Lower lobe of right lung (tissue), 2 donors: ENCODE results near the gene CDC42EP5. TPM values are rescaled to one million over a fixed set of nuclear protein-coding genes. Genes with fewer than 3 reads are reported as not detected.

Experiments used
- ATAC-seq, 2 donors: fragments of 200-7000 bp; cut with Tn5 transposase; one replicate each; pipeline ENCODE4 v1.9.1; 2020 to 2022; ENCODE audit warnings: mild to moderate bottlenecking in 2 of 2, moderate library complexity in 2 of 2
- DNase-seq: peaks from one replicate; pipeline ENCODE4 v3.0.0-alpha.2; 2020
- H3K27ac ChIP-seq: fragments of 200-600 bp; one replicate; pipeline ENCODE4 v1.8.0; 2022
- H3K27me3 ChIP-seq: fragments of 200-600 bp; one replicate; pipeline ENCODE4 v1.8.0; 2022; ENCODE audit warnings: low read depth
- H3K36me3 ChIP-seq: fragments of 200-600 bp; one replicate; pipeline ENCODE4 v1.8.0; 2022; ENCODE audit warnings: mild to moderate bottlenecking
- H3K4me1 ChIP-seq: fragments of 200-600 bp; one replicate; pipeline ENCODE4 v1.8.0; 2022
- H3K4me3 ChIP-seq: fragments of 200-600 bp; one replicate; pipeline ENCODE4 v1.8.0; 2022; ENCODE audit warnings: mild to moderate bottlenecking
- H3K9me3 ChIP-seq: fragments of 200-600 bp; one replicate; pipeline ENCODE4 v1.8.0; 2022
- CTCF ChIP-seq: fragments of 200-600 bp; IDR thresholded peaks from one replicate; pipeline ENCODE4 v1.8.0; 2022; ENCODE audit warnings: antibody characterized with exemption, mild to moderate bottlenecking
- intact Hi-C: fragments of 100-400 bp; cut with DNase I; formaldehyde crosslinking; loops from one replicate; pipeline ENCODE4 v1.11.0; 2022
- total RNA-seq: library from RNA; stranded (reverse); fragmentation: NEBNext Ultra II Directional; extraction: Animal tissue kit (Norgen Biotek cat#: 25700); gene quantifications from one replicate; pipeline ENCODE4 v1.2.1, GENCODE V29; 2021
- donor health status: DM: no; HTN: yes; CAD: no; lungs with severe emphysema.

The CDC42EP5 gene
- total RNA-seq, 1 donor from 2014 or later: 25.5 TPM

GRCh38 chr19:54489766-54490165, 16.7 kb upstream of the CDC42EP5 start:
- Histone ChIP-seq H3K9me3 (no peaks in the 10 kb centered on the region), H3K4me1 (no peaks in the 10 kb centered on the region), H3K27ac (no peak overlapping the region), H3K36me3 (no peaks in the 10 kb centered on the region), H3K27me3 (peaks cover 24% of the 10 kb centered on the region), H3K4me3 (no peak overlapping the region)
- no peak for DNase-seq
- no peak for TF ChIP-seq CTCF
- intact Hi-C loops: no loop called here
- ATAC-seq: no peak

GRCh38 chr19:54489341-54489740, 16.2 kb upstream of the CDC42EP5 start:
- no peaks in the 10 kb centered on the region for H3K9me3 ChIP-seq
- DNase-seq (no peak), ATAC-seq (no peak)
- H3K27me3 ChIP-seq: peaks cover 26% of the 10 kb centered on the region
- H3K36me3 ChIP-seq: no peaks in the 10 kb centered on the region
- intact Hi-C loops: no loop called here
- TF ChIP-seq CTCF: no peak
- H3K4me3 ChIP-seq: no peak overlapping the region
- H3K4me1 ChIP-seq: no peaks in the 10 kb centered on the region
- no peak overlapping the region for H3K27ac ChIP-seq

GRCh38 chr19:54485851-54486250, 12.8 kb upstream of the CDC42EP5 start:
- H3K36me3 ChIP-seq: no peaks in the 10 kb centered on the region
- H3K4me3 ChIP-seq: no peak overlapping the region
- no peaks in the 10 kb centered on the region for H3K9me3 ChIP-seq
- no peak for TF ChIP-seq CTCF
- no peak for ATAC-seq
- no peak overlapping the region for H3K27ac ChIP-seq
- H3K4me1 ChIP-seq: peaks cover 13% of the 10 kb centered on the region
- peaks cover 20% of the 10 kb centered on the region for H3K27me3 ChIP-seq
- DNase-seq: no peak
- intact Hi-C loops: no loop called here

GRCh38 chr19:54484451-54484850, 11.4 kb upstream of the CDC42EP5 start:
- H3K27ac ChIP-seq: no peak overlapping the region
- H3K27me3 ChIP-seq: peaks cover 28% of the 10 kb centered on the region
- TF ChIP-seq CTCF: no peak
- no peak for ATAC-seq
- H3K9me3 ChIP-seq: no peaks in the 10 kb centered on the region
- no peaks in the 10 kb centered on the region for H3K36me3 ChIP-seq
- no peak overlapping the region for H3K4me3 ChIP-seq
- no peak for DNase-seq
- intact Hi-C loops: no loop called here
- peaks cover 23% of the 10 kb centered on the region for H3K4me1 ChIP-seq

GRCh38 chr19:54482889-54483288, 9.8 kb upstream of the CDC42EP5 start:
- H3K4me1 ChIP-seq: peaks cover 23% of the 10 kb centered on the region
- TF ChIP-seq CTCF: no peak
- no peak overlapping the region for H3K27ac ChIP-seq
- no peak overlapping the region for H3K4me3 ChIP-seq
- H3K27me3 ChIP-seq: peaks cover 31% of the 10 kb centered on the region
- H3K36me3 ChIP-seq: no peaks in the 10 kb centered on the region
- ATAC-seq: no peak
- intact Hi-C loops: no loop called here
- no peaks in the 10 kb centered on the region for H3K9me3 ChIP-seq
- no peak for DNase-seq
